OCI-LY1 (cell line): ENCODE results near the gene LRRC56.

Experiments used
- H2AFZ ChIP-seq: fragments of 200-600 bp; sonication (generic), shearing (Covaris generic); 2 replicates; pipeline ENCODE4 v1.6.0; 2014; ENCODE audit warnings: antibody characterized with exemption, mild to moderate bottlenecking, low read length
- H3F3A ChIP-seq: fragments of 200-600 bp; sonication (generic), shearing (Covaris generic); 2 replicates; pipeline ENCODE4 v1.6.0; 2014; ENCODE audit warnings: mild to moderate bottlenecking, antibody characterized with exemption, low read length, moderate library complexity; ENCODE audit not compliant: insufficient read depth
- H3K27ac ChIP-seq: fragments of 200-600 bp; sonication (generic); 2 replicates; pipeline ENCODE4 v1.5.1; 2014; ENCODE audit warnings: low read length, mixed run types, mild to moderate bottlenecking, low read depth; ENCODE audit not compliant: poor library complexity, severe bottlenecking
- H3K27me3 ChIP-seq: fragments of 200-600 bp; sonication (generic); 2 replicates; pipeline ENCODE4 v1.6.0; 2014; ENCODE audit warnings: antibody characterized with exemption, mild to moderate bottlenecking, low read length, moderate library complexity; ENCODE audit not compliant: insufficient read depth
- H3K36me3 ChIP-seq: fragments of 200-600 bp; sonication (generic); 2 replicates; pipeline ENCODE4 v1.6.1; 2014; ENCODE audit warnings: mild to moderate bottlenecking, antibody characterized with exemption, low read length, moderate library complexity, mixed read lengths; ENCODE audit not compliant: insufficient read depth
- H3K4me1 ChIP-seq: fragments of 200-600 bp; sonication (generic); 2 replicates; pipeline ENCODE4 v1.5.1; 2014; ENCODE audit warnings: mild to moderate bottlenecking, low read length, moderate library complexity; ENCODE audit not compliant: insufficient read depth, severe bottlenecking
- H3K4me2 ChIP-seq: fragments of 200-600 bp; sonication (generic), shearing (Covaris generic); 2 replicates; pipeline ENCODE4 v1.6.1; 2014; ENCODE audit warnings: low read length
- H3K4me3 ChIP-seq: fragments of 200-600 bp; sonication (generic); 2 replicates; pipeline ENCODE4 v1.5.1; 2014; ENCODE audit warnings: low read length, low read depth, mild to moderate bottlenecking, mixed read lengths; ENCODE audit not compliant: poor library complexity, severe bottlenecking
- H3K79me2 ChIP-seq: fragments of 200-600 bp; shearing (Covaris generic); 2 replicates; pipeline ENCODE4 v1.6.1; 2016; ENCODE audit warnings: mixed run types, low read length, mixed read lengths; ENCODE audit not compliant: insufficient read depth
- H3K9ac ChIP-seq: fragments of 200-600 bp; sonication (generic), shearing (Covaris generic); 2 replicates; pipeline ENCODE4 v1.6.1; 2014; ENCODE audit warnings: mild to moderate bottlenecking, low read length, mixed read lengths
- H3K9me2 ChIP-seq: fragments of 200-600 bp; sonication (generic), shearing (Covaris generic); 2 replicates; pipeline ENCODE4 v1.6.1; 2014; ENCODE audit warnings: low read depth, mild to moderate bottlenecking, low read length, mixed read lengths
- H3K9me3 ChIP-seq: fragments of 200-600 bp; shearing (Covaris generic); 2 replicates; pipeline ENCODE4 v1.6.1; 2014; ENCODE audit warnings: low read length, mixed read lengths
- H4K20me1 ChIP-seq: fragments of 200-600 bp; sonication (generic), shearing (Covaris generic); 2 replicates; pipeline ENCODE4 v1.6.0; 2016; ENCODE audit warnings: mild to moderate bottlenecking, low read length; ENCODE audit not compliant: insufficient read depth
- EZH2 ChIP-seq: fragments of 200-600 bp; sonication (generic), shearing (Covaris generic); IDR thresholded peaks from 2 replicates; pipeline ENCODE4 v1.8.0; 2017; ENCODE audit warnings: borderline replicate concordance, mixed run types, mild to moderate bottlenecking, antibody characterized with exemption, low read length, moderate library complexity, mixed read lengths
- TF ChIP-seq, protein P1 (sequence below): fragments of 200-600 bp; sonication (generic), shearing (Covaris generic); IDR thresholded peaks from 2 replicates; pipeline ENCODE4 v1.5.1; 2017; ENCODE audit warnings: mild to moderate bottlenecking, antibody characterized with exemption, low read length, moderate library complexity, mixed read lengths

LRRC56 gene

DNA sequence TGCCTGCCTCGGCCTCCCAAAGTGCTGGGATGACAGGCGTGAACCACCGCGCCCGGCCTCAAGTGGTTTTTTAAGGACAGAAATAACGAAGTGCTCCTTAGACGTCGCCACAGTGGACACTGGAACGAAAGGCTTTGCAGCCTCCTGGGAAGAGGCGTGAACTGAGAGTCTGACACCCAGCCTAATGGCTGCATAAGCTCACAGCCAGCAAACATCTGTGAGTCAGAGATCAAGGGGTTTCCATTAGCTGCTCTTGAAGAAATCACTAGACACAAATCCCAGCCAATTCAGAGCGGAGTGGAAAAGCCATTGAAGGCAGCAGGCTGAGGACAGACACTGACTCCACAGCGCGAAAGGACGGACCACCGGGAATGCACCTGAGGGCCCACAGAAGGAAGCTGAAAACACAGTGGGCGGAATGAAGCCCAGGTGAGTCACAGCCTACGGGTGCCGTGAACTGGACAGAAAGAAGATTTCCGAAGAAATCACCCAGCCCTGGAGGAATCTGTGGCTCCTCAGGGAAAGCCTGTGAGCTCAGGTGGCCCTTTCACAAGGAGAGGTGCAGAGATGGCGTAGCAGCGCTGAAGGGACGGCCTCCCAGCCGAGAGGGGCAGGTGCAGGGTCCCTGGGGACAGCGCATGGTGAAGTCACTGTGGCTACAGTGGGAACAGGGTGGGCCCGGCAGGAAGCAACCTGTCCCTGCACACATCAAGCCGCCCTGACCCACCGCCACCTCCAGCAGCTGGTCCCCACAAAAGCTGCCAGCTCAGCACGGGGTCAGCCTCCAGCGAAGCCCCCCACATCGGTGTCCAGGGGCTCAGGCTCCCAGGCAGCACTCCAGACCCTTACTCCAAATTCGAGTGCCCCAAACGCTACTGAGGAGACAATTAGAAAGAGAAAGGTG lies 11.6 kb downstream of the LRRC56 start:
- Histone ChIP-seq H3K27ac (no peak overlapping the region), H3K9ac (no peak overlapping the region), H3K36me3 (no peaks in the 10 kb centered on the region; the same call in 1 of the 2 replicates), H3K4me3 (no peak overlapping the region), H2AFZ (no peak overlapping the region), H3K79me2 (no peaks in the 10 kb centered on the region), H4K20me1 (no peaks in the 10 kb centered on the region), H3F3A (no peaks in the 10 kb centered on the region), H3K4me2 (no peak overlapping the region), H3K4me1 (peaks cover 6% of the 10 kb centered on the region), H3K27me3 (no peaks in the 10 kb centered on the region; the same call in 1 of the 2 replicates), H3K9me2 (no peaks in the 10 kb centered on the region), H3K9me3 (no peaks in the 10 kb centered on the region)
- TF ChIP-seq, protein P1, sequence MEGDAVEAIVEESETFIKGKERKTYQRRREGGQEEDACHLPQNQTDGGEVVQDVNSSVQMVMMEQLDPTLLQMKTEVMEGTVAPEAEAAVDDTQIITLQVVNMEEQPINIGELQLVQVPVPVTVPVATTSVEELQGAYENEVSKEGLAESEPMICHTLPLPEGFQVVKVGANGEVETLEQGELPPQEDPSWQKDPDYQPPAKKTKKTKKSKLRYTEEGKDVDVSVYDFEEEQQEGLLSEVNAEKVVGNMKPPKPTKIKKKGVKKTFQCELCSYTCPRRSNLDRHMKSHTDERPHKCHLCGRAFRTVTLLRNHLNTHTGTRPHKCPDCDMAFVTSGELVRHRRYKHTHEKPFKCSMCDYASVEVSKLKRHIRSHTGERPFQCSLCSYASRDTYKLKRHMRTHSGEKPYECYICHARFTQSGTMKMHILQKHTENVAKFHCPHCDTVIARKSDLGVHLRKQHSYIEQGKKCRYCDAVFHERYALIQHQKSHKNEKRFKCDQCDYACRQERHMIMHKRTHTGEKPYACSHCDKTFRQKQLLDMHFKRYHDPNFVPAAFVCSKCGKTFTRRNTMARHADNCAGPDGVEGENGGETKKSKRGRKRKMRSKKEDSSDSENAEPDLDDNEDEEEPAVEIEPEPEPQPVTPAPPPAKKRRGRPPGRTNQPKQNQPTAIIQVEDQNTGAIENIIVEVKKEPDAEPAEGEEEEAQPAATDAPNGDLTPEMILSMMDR, result no peak
- no peak for TF ChIP-seq EZH2

DNA sequence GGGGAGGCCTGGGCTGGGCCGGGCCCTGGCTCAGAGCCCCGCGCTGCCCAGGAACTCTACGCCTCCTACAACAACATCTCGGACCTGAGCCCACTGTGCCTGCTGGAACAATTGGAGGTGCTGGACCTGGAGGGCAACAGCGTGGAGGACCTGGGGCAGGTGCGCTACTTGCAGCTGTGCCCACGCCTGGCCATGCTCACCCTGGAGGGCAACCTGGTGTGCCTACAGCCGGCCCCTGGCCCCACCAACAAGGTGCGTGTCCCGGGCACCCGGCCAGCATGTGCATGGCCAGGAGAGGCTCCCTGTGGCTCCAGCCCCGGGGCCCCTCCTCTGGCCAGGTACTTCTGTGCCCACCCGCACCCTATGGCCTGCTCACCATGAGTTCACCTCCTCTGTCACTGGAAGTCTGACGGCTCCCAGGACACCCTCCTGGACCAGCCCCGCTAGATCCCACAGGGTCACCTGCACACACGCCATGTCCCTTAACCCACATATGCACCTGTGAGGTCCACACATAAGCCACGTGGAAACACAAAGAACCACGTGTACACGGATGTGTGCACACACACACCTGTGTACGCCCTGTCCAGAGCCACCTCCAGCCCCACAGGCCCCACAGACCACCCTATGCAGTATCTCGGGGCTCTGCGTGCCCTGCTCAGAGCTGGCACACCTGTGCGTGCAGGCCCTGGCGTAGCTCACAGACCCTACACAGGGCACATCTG lies 12.9 kb downstream of the LRRC56 start:
- Histone ChIP-seq H3K4me3 (no peak overlapping the region), H4K20me1 (no peaks in the 10 kb centered on the region), H3K27ac (no peak overlapping the region), H3K4me2 (no peak overlapping the region), H2AFZ (no peak overlapping the region), H3K9me3 (no peaks in the 10 kb centered on the region), H3K9me2 (no peaks in the 10 kb centered on the region), H3F3A (no peaks in the 10 kb centered on the region), H3K36me3 (no peaks in the 10 kb centered on the region; the same call in 1 of the 2 replicates), H3K4me1 (peaks cover 12% of the 10 kb centered on the region), H3K27me3 (peaks cover under 1% of the 10 kb centered on the region; the same call in 1 of the 2 replicates), H3K9ac (no peak overlapping the region), H3K79me2 (no peaks in the 10 kb centered on the region)
- no peak for TF ChIP-seq EZH2
- TF ChIP-seq, protein P1, result no peak

DNA sequence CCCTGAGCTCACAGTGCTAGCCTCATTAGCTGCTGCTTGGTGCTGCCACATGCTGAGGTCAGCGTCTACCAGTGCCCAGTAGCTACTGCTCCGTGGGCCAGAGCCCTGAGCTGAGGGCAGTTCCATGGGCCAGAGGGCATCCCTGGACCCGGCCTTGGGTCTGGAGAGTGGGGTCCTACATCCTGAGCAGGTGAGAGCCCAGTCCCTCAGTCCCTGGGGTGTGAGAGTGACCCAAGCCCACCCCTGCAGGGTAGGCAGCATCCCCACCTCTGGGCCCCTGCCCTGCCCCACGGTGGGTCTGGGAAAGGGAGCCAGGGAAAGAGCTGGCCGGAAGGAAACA lies 13.4 kb downstream of the LRRC56 start:
- H3K36me3 ChIP-seq, result no peaks in the 10 kb centered on the region; the same call in 1 of the 2 replicates
- H3K27me3 ChIP-seq, result peaks cover 3% of the 10 kb centered on the region; the same call in 1 of the 2 replicates
- no peak overlapping the region for H2AFZ ChIP-seq
- no peaks in the 10 kb centered on the region for H4K20me1 ChIP-seq
- H3K9me2 ChIP-seq, result no peaks in the 10 kb centered on the region
- H3K79me2 ChIP-seq, result no peaks in the 10 kb centered on the region
- no peak overlapping the region for H3K27ac ChIP-seq
- TF ChIP-seq, protein P1, result no peak
- no peak for TF ChIP-seq EZH2
- no peak overlapping the region for H3K4me2 ChIP-seq
- H3F3A ChIP-seq, result no peaks in the 10 kb centered on the region
- peaks cover 18% of the 10 kb centered on the region for H3K4me1 ChIP-seq
- H3K9me3 ChIP-seq, result no peaks in the 10 kb centered on the region
- no peak overlapping the region for H3K9ac ChIP-seq
- H3K4me3 ChIP-seq, result no peak overlapping the region
